H9 (cell line): ENCODE results near the gene SOS1. TPM values are rescaled to one million over a fixed set of nuclear protein-coding genes. Genes with fewer than 3 reads are reported as not detected.

Experiments
- DNase-seq: peaks from one replicate; pipeline ENCODE4 v3.0.0-alpha.2; 2017
- H2AFZ ChIP-seq: one replicate; pipeline ENCODE4 v1.6.1; 2013; ENCODE audit warnings: mild to moderate bottlenecking, low read length, control low read depth, moderate library complexity
- H2AK5ac ChIP-seq: 2 replicates; pipeline ENCODE4 v1.6.1; 2013; ENCODE audit warnings: low read length, control low read depth, mixed read lengths; ENCODE audit not compliant: insufficient read length
- H2BK120ac ChIP-seq: one replicate; pipeline ENCODE4 v1.6.1; 2013; ENCODE audit warnings: low read depth, mild to moderate bottlenecking, low read length, control low read depth, inconsistent platforms; ENCODE audit not compliant: poor library complexity, severe bottlenecking
- H2BK12ac ChIP-seq: 2 replicates; pipeline ENCODE4 v1.6.1; 2013; ENCODE audit warnings: low read length, control low read depth, mixed read lengths, low read depth; ENCODE audit not compliant: insufficient read length
- H2BK15ac ChIP-seq: 2 replicates; pipeline ENCODE4 v1.6.1; 2013; ENCODE audit warnings: low read depth, low read length, control low read depth
- H2BK20ac ChIP-seq: one replicate; pipeline ENCODE4 v1.6.1; 2013; ENCODE audit warnings: low read depth, mild to moderate bottlenecking, low read length, control low read depth, inconsistent platforms; ENCODE audit not compliant: poor library complexity, severe bottlenecking
- H2BK5ac ChIP-seq: 2 replicates; pipeline ENCODE4 v1.6.1; 2013; ENCODE audit warnings: low read length, control low read depth, mixed read lengths; ENCODE audit not compliant: insufficient read length
- H3K14ac ChIP-seq: 2 replicates; pipeline ENCODE4 v1.6.1; 2013; ENCODE audit warnings: low read length, control low read depth; ENCODE audit not compliant: insufficient read depth
- H3K18ac ChIP-seq: 2 replicates; pipeline ENCODE4 v1.6.1; 2013; ENCODE audit warnings: low read depth, mild to moderate bottlenecking, mixed read lengths, low read length, control low read depth; ENCODE audit not compliant: insufficient read length
- H3K23ac ChIP-seq: 2 replicates; pipeline ENCODE4 v1.6.1; 2013; ENCODE audit warnings: low read length, control low read depth, mixed read lengths, low read depth; ENCODE audit not compliant: insufficient read length
- H3K23me2 ChIP-seq: 2 replicates; pipeline ENCODE4 v1.6.1; 2013; ENCODE audit warnings: low read depth, mild to moderate bottlenecking, mixed read lengths, low read length, control low read depth; ENCODE audit not compliant: insufficient read length, poor library complexity, severe bottlenecking
- H3K27ac ChIP-seq: 2 replicates; pipeline ENCODE4 v1.5.1; 2013; ENCODE audit warnings: low read length, control low read depth, mixed read lengths, low read depth; ENCODE audit not compliant: insufficient read length
- H3K27me3 ChIP-seq: 2 replicates; pipeline ENCODE4 v1.6.1; 2013; ENCODE audit warnings: low read length, control low read depth, inconsistent platforms; ENCODE audit not compliant: insufficient read depth
- H3K4ac ChIP-seq: 2 replicates; pipeline ENCODE4 v1.6.1; 2013; ENCODE audit warnings: low read depth, mild to moderate bottlenecking, control low read depth, inconsistent platforms, low read length, moderate library complexity
- H3K4me1 ChIP-seq: 2 replicates; pipeline ENCODE4 v1.6.1; 2013; ENCODE audit warnings: low read length, control low read depth, inconsistent platforms; ENCODE audit not compliant: insufficient read depth
- H3K4me2 ChIP-seq: 2 replicates; pipeline ENCODE4 v1.6.1; 2013; ENCODE audit warnings: low read length, control low read depth, mixed read lengths; ENCODE audit not compliant: insufficient read length, insufficient read depth
- H3K56ac ChIP-seq: 2 replicates; pipeline ENCODE4 v1.6.1; 2013; ENCODE audit warnings: low read depth, mild to moderate bottlenecking, mixed read lengths, low read length, control low read depth; ENCODE audit not compliant: insufficient read length
- H3K79me1 ChIP-seq: 2 replicates; pipeline ENCODE4 v1.6.1; 2013; ENCODE audit warnings: low read depth, mild to moderate bottlenecking, moderate library complexity, low read length, control low read depth, inconsistent platforms; ENCODE audit not compliant: insufficient read depth, poor library complexity, severe bottlenecking
- H3K79me2 ChIP-seq: 2 replicates; pipeline ENCODE4 v1.6.1; 2013; ENCODE audit warnings: low read length, control low read depth, inconsistent platforms; ENCODE audit not compliant: insufficient read depth
- H3K9ac ChIP-seq: 2 replicates; pipeline ENCODE4 v1.6.1; 2013; ENCODE audit warnings: low read length, control low read depth, mixed read lengths; ENCODE audit not compliant: insufficient read length; ENCODE audit errors: extremely low read depth
- H3K9me3 ChIP-seq: one replicate; pipeline ENCODE4 v1.6.1; 2013; ENCODE audit warnings: low read depth, low read length, inconsistent platforms; ENCODE audit not compliant: control insufficient read depth
- H3T11ph ChIP-seq: one replicate; pipeline ENCODE4 v1.6.1; 2013; ENCODE audit warnings: mild to moderate bottlenecking, low read length, control low read depth, inconsistent platforms
- H4K20me1 ChIP-seq: one replicate; pipeline ENCODE4 v1.6.1; 2013; ENCODE audit not compliant: control insufficient read depth, insufficient read length, insufficient read depth
- H4K5ac ChIP-seq: 2 replicates; pipeline ENCODE4 v1.6.1; 2013; ENCODE audit warnings: low read depth, mild to moderate bottlenecking, mixed read lengths, low read length, control low read depth; ENCODE audit not compliant: insufficient read length
- H4K8ac ChIP-seq: replicated peaks from 2 replicates; pipeline ENCODE4 v1.6.1; 2013; ENCODE audit warnings: low read length, control low read depth, mixed read lengths, low read depth; ENCODE audit not compliant: insufficient read length
- H4K91ac ChIP-seq: 2 replicates; pipeline ENCODE4 v1.6.1; 2013; ENCODE audit warnings: low read depth, mild to moderate bottlenecking, moderate library complexity, mixed read lengths, low read length, control low read depth; ENCODE audit not compliant: insufficient read length
- H3K27ac Mint-ChIP-seq, 3 experiments: 2 replicates in 2 of 3; 3 replicates in 1 of 3; pipeline ENCODE4 v1.8.0; 2020 to 2021; ENCODE audit warnings: mixed read lengths in 3 of 3, mild to moderate bottlenecking in 1 of 3, moderate library complexity in 1 of 3
- H3K27me3 Mint-ChIP-seq: 2 replicates; pipeline ENCODE4 v1.8.0; 2021; ENCODE audit warnings: low read depth, mild to moderate bottlenecking, moderate library complexity, mixed read lengths
- H3K36me3 Mint-ChIP-seq, 3 experiments: 2 replicates in 2 of 3; 3 replicates in 1 of 3; pipeline ENCODE4 v1.8.0; 2020 to 2021; ENCODE audit warnings: low read depth in 3 of 3, mixed read lengths in 3 of 3; ENCODE audit not compliant: insufficient read depth in 1 of 3
- H3K4me1 Mint-ChIP-seq, 2 experiments: 2 replicates each; pipeline ENCODE4 v1.8.0; 2020; ENCODE audit warnings: mixed read lengths in 2 of 2
- H3K4me3 Mint-ChIP-seq, 2 experiments: 2 replicates in 1 of 2; 3 replicates in 1 of 2; pipeline ENCODE4 v1.8.0; 2020 to 2021; ENCODE audit warnings: mild to moderate bottlenecking in 2 of 2, mixed read lengths in 2 of 2, moderate library complexity in 1 of 2
- H3K9me3 Mint-ChIP-seq, 2 experiments: 2 replicates in 1 of 2; 3 replicates in 1 of 2; pipeline ENCODE4 v1.8.0; 2020; ENCODE audit warnings: mild to moderate bottlenecking in 2 of 2, mixed read lengths in 2 of 2, moderate library complexity in 1 of 2
- CTCF ChIP-seq: fragments of 200-600 bp; sonication (generic); conservative IDR thresholded peaks from 3 replicates; pipeline ENCODE4 v1.8.0; 2021; ENCODE audit warnings: antibody characterized with exemption, mild to moderate bottlenecking
- WGBS: extraction: QIAGEN DNeasy Blood & Tissue Kit; methylation state at CpG from one replicate; pipeline ENCODE4 v1.1.7; 2013; ENCODE audit warnings: missing lambda C conversion rate, low lambda C conversion rate, mixed read lengths; ENCODE audit not compliant: insufficient read length; ENCODE audit errors: extremely low coverage; 5-methylcytosine and 5-hydroxymethylcytosine counted together
- total RNA-seq: library from RNA; stranded (reverse); gene quantifications from 2 replicates; pipeline ENCODE4 v1.2.1, GENCODE V29; 2021

SOS1 gene
- total RNA-seq, 1 experiment from 2014 or later = 35.8 TPM

GRCh38 chr2:38966678-38967077 is 154.2 kb downstream of the SOS1 start:
- H2BK12ac ChIP-seq = no peak overlapping the region
- Mint-ChIP-seq H3K4me1 (peaks cover 13 to 14% of the 10 kb centered on the region in 2 experiments), H3K27ac (no peak overlapping the region; a peak in 1 of 7 replicates), H3K9me3 (no peaks in the 10 kb centered on the region; a peak in 1 of 5 replicates), H3K36me3 (peaks cover 0 to 6% (median 0%) of the 10 kb centered on the region in 3 experiments; a peak in 2 of 7 replicates), H3K4me3 (no peak overlapping the region), H3K27me3 (no peaks in the 10 kb centered on the region)
- no peak overlapping the region for H3K14ac ChIP-seq
- no peak overlapping the region for H4K91ac ChIP-seq
- H3K56ac ChIP-seq = no peak overlapping the region
- H3K27ac ChIP-seq = no peak overlapping the region
- H2BK20ac ChIP-seq = no peak overlapping the region
- peaks cover 7% of the 10 kb centered on the region for H3K4me1 ChIP-seq
- no peak overlapping the region for H3T11ph ChIP-seq
- H3K9me3 ChIP-seq = no peaks in the 10 kb centered on the region
- H2AK5ac ChIP-seq = no peak overlapping the region
- no peak overlapping the region for H3K4me2 ChIP-seq
- H3K23ac ChIP-seq = no peak overlapping the region
- H2BK15ac ChIP-seq = no peak overlapping the region
- H4K20me1 ChIP-seq = no peaks in the 10 kb centered on the region
- no peak overlapping the region for H2AFZ ChIP-seq
- no peaks in the 10 kb centered on the region for H3K79me2 ChIP-seq
- H3K23me2 ChIP-seq = no peaks in the 10 kb centered on the region
- WGBS = no CpG with 5 or more reads among the region's 1 CpG
- no peak overlapping the region for H3K18ac ChIP-seq
- TF ChIP-seq CTCF = no peak
- no peak overlapping the region for H4K5ac ChIP-seq
- no peak overlapping the region for H4K8ac ChIP-seq
- no peaks in the 10 kb centered on the region for H3K79me1 ChIP-seq
- H3K9ac ChIP-seq = no peak overlapping the region
- no peak overlapping the region for H3K4ac ChIP-seq
- no peaks in the 10 kb centered on the region for H3K27me3 ChIP-seq
- H2BK5ac ChIP-seq = no peak overlapping the region
- no peak for DNase-seq
- H2BK120ac ChIP-seq = no peak overlapping the region
